HG03095 (cell line): Measurements from ENCODE around the gene BDP1.
"Not testable (repeated sequence)": the region's sequence is repeated elsewhere in the genome, so short reads cannot be mapped to it uniquely, and the experiment has no call there.

Experiments used
- ATAC-seq: cut with Tn5 transposase; IDR thresholded peaks from one replicate; pipeline ENCODE4 v1.9.1; 2021; ENCODE audit warnings: moderate library complexity; ENCODE audit not compliant: unreplicated experiment

BDP1 gene, protein sequence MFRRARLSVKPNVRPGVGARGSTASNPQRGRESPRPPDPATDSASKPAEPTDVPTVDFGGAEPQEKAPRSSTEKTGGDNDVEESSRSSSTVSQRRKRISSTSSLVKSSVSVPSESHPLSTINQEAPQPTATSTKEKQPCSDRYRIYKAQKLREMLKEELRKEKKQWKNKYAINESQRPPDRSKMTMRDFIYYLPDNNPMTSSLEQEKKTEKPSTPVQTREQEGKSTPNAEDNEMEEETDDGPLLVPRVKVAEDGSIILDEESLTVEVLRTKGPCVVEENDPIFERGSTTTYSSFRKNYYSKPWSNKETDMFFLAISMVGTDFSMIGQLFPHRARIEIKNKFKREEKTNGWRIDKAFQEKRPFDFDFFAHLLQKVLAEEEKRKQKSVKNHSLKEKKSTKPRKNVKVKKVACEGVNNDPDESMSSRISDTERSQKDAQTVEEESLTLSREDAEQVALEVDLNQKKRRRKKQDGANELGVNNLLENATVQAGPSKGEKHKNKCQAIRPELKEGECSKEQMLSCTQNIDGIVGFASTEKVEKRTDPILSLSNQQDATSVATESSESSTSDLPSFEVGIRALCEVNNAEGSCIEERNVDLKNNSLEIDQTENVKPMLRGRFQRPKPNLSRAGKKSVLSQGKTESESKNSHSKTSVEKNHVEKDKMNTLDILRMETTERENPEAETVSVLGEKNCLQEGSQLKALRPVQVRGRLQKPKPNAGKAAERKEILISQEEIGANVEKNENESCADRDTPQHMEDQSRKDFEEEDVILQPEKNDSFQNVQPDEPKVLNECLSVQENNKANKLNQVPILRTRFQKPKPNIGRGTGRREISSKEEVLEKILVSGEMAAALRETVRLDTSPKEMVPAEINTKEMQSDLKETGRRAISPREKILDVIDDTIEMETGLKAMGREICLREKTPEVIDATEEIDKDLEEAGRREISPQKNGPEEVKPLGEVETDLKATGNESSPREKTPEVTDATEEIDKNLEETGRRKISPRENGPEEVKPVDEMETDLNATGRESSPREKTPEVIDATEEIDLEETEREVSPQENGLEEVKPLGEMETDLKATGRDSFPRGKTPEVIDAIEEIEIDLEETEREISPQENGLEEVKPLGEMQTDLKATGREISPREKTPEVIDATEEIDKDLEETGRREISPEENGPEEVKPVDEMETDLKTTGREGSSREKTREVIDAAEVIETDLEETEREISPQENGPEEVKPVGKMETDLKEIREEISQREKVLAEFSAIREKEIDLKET (N-terminal part only)

GRCh38 chr5:71455427-71456361, at the start of gene BDP1:
Gene BDP1 (plus strand): TSS chr5:71455651. CDS start chr5:71455878, 227 bp downstream.
- ATAC-seq, result peak; percentile 89

DNA sequence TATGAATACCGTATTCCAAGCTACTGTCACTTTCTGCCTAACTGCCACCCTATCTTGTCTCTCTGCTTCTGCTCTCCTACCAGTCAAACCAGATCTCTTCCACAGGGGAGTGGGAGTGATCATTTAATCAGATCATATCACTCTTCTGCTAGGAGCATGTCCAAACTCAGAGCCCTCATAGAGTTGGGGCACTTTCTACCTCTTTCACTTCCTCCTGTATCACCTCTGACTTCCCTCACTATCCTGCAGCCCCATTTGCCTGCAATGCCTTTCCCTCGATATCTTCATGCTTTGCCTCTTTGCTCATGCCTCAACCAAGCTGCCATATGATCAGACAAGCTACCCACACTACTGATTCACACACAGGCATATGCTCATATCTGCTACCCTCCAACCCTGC, 45.4 kb upstream of the BDP1 start:
- not testable (repeated sequence) for ATAC-seq

DNA sequence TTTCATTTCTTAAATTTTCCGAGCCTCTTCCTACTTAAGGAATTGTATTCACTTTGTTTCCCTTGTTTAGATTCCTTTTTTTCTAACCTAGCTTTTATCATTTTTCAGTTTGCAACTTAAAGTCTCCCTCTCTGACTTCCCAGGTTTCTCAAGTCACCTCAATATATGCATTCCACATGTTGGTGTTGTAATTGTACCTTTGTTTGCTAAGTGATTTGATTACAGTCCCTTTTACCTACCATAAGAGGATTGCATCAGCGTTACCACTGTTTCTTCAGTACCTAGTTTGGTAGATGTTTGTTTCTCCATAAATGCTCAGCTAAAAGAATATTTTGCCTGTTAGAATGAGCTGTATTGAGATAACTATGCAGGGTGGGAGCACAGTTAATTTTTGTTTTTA, 39.8 kb upstream of the BDP1 start:
- ATAC-seq, result not testable (repeated sequence)

DNA sequence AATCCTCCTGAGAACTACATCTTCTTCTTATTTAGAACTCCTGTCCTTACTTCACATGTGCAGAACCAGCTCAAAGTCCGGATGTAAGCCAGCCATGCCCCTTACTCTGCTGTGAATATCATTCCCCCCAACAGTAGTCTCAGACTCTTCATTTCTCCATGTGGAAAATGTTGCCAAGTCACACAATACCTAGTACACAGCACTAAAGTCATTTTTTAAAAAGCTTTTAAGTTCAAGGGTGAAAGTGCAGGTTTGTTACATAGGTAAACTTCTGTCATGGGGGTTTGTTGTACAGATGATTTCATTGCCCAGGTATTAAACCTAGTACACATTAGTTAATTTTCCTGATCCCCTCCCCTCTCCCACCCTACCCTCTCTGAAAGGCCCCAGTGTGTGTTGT, 37.4 kb upstream of the BDP1 start:
- not testable (repeated sequence) for ATAC-seq

GRCh38 chr5:71421278-71421677, 34.2 kb upstream of the BDP1 start:
- not testable (repeated sequence) for ATAC-seq

- ATAC-seq, result not testable (repeated sequence)
Measured at GRCh38 chr5:71423896-71424295, 31.6 kb upstream of the BDP1 start.

GRCh38 chr5:71426686-71427474, 28.6 kb upstream of the BDP1 start:
- not testable (repeated sequence) for ATAC-seq

GRCh38 chr5:71432410-71432809, 23.0 kb upstream of the BDP1 start:
- ATAC-seq, result not testable (repeated sequence)

DNA sequence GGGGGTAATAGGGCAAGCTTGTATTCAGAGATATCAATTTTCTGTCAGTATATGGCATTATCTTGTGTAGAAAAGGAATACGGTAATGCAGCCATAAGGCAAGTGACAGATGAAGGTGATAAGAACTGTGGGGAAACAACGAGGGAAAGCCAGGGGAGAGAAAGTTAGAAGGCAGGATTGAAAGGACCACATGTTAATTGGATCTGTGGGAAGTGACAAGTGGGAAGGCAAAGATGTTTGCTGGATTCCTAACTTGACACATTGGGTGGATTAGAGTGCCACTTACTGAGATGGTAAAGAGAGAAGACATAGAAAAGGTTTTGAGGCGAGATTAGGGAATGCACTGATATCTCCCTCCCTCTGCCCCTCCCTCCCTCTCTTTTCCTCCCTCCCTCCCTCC, 20.6 kb upstream of the BDP1 start:
- not testable (repeated sequence) for ATAC-seq

DNA sequence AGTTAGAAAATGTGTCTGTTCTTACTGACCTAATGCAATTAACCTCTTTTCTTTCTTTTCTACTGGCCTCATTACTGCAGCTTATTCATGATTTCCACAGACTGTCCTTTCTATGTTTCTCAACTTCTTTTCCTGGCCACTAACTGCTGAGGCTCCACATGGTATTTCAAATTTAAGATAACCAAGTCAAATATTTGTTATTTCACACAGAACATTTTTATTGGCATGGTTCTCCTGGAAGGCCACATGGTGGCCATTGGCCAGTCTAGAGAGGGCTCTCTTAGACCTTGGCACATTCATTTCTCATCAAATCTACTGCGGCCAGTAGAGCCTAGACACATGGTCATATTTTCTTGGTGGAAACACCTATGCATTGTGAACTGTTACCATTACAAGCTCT, 13.9 kb upstream of the BDP1 start:
- ATAC-seq, result not testable (repeated sequence)

DNA sequence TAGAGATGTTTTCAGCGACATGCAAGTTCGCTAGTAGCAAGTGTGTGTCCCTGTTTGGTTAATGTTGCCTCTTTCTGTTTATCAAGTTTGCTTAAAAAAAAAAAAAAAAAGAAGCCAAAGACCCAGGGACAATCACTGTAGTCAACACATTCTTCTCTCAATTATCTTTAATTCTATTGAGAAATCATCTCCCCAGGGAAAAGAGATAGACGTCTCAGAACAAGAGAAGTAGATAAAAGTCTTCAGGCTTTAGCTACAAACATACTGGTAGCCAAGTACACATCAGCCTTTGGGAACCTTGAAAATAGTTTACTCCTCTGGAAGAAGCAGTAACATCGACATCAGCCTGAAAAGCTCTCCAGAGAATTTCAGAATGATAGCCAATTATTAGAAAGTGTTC, 11.6 kb upstream of the BDP1 start:
- ATAC-seq, result not testable (repeated sequence)

DNA sequence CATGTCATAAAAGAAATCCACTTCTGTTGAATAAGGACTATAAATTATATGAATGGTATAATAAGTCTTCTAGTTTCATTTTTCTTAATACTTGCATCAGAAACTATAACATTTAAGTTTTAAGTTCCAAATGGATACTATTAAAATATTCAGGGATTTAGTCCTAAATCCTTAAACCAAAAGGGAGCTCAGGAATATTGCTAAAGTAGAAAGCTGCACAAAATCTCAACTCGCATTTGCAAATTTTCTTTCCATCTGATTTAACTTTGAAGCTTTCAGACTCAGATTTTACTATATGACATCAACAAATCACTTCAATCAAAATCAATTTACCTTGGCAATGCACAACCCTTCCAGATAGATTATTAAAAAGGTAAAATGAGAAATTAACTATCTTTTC, 10.4 kb upstream of the BDP1 start:
- ATAC-seq, result not testable (repeated sequence)

DNA sequence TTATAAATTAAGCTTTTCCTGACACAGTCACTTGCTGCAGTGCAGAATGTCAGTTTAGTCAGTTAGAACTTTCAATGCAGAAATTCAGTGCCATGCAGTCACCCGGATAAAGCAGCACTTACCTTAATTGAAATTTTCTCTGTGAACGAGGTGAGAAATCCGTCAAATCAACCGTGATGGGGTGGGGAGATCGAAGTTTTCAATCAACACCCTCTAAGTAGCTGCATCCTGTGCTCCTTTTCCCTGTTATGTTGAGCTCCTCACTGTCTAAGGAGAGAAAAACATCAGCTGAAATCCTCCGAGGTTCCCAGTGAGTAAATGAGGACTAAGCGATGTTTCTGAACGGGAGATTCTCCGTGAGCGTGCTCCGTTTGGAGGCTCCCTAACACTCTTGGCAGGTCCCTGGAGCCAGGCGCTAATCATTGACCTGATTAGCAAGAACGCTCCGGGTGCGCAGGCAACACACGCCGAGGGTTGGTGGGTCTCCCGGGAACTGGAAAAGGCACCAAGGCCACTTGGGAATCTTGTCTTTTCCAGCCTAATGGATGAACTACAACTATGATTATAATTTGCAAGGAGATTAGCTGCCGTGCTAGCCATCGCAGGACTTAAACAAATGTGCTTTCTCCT, 9.8 kb upstream of the BDP1 start:
- not testable (repeated sequence) for ATAC-seq

DNA sequence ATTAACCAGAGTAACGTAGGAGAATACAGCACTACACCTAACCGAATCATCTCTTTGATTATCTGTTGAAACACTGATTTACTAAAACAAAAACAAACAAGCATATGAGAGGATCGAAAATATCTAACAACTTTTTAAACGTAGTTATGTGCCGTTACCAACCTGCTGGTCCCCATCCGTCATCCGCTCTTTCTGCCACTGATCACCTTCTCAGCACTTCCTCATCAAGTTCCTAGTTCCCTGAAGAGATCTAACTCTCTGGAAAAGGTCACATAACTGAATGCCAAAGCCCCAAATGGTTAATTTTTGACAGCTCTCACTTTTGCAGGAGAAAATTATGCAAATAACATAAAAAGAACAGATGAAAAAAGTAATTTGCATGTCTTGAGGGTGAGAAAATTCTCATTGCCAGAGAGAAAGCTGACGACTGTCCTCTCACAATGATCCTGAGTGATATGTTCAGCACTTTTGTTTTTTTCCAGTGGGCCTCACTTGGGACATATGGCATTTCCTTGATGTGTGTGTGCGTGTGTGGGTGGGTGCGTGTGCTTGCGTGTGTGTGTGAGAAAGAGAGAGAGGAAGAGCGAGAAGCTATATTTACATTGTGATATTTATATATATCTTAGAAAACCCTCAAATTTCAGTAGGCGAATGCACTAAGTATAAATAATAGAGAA, 8.8 kb upstream of the BDP1 start:
- ATAC-seq, result peak; percentile 6

GRCh38 chr5:71447218-71447808, 8.1 kb upstream of the BDP1 start:
- peak; percentile 93 for ATAC-seq

- ATAC-seq, result no peak
Measured at GRCh38 chr5:71452876-71453275, 2.6 kb upstream of the BDP1 start.

DNA sequence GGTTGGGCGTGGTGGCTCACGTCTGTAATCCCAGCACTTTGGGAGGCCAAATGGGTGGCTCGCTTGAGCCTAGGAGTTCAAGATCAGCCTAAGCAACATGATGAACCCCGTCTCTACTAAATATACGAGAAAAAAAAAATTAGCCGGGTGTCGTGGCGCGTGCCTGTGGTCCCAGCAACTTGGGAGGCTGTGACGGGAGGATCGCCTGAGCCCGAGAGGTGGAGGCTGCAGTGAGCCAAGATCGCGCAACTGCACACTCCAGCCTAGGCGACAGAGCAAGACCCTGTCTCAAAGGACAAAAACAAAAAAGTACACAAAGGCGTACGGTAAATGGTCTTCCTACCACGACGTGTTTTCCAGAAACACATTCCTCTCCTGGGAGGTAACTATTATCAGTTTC, 538 bp upstream of the BDP1 start:
- ATAC-seq, result no peak

DNA sequence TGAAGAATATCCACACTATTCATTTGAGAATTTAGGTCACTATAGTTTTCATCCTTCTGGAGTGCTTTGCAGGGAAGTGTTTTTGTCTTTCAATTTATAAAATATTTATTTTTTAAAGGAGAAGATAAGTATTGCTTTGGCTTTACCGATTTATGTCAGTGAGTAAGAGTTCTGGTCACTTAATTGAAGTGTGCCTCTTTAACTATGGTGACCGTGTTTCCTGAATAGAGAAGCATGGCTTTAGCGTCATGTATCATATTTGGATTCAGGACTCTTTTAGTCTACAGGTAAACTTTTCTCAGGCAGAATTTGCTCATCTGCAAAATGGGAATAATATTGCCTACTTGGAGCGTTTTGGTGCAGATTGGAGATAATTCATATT, 902 bp downstream of the BDP1 start:
- ATAC-seq, result no peak
